Measurements from ENCODE around the gene DCST2. TPM values are rescaled to one million over a fixed set of nuclear protein-coding genes. Genes with fewer than 3 reads are reported as not detected.

DCST2 gene
- polyA plus RNA-seq, 3 donors = 1.3 to 3.2 (median 2.1) TPM

GRCh38 chr1:155071701-155072100 is 38.1 kb upstream of the DCST2 start:
- no peak for DNase-seq (ENCODE audit: extremely low read depth in 1 of 11, low read depth in 9 of 11, low spot score in 4 of 11)

GRCh38 chr1:155070721-155071569 is 37.4 kb upstream of the DCST2 start:
- DNase-seq (ENCODE audit: extremely low read depth in 1 of 11, low read depth in 9 of 11, low spot score in 4 of 11) = peak in 3 of 11 donors; percentile 67 to 78 (median 77)

GRCh38 chr1:155070158-155070621 is 36.6 kb upstream of the DCST2 start:
- no peak for DNase-seq (ENCODE audit: extremely low read depth in 1 of 11, low read depth in 9 of 11, low spot score in 4 of 11)

- no peak for DNase-seq (ENCODE audit: extremely low read depth in 1 of 11, low read depth in 9 of 11, low spot score in 4 of 11)
Measured at GRCh38 chr1:155069551-155070157, 36.1 kb upstream of the DCST2 start.

GRCh38 chr1:155068599-155068998 is 35.0 kb upstream of the DCST2 start:
- DNase-seq (ENCODE audit: extremely low read depth in 1 of 11, low read depth in 9 of 11, low spot score in 4 of 11) = no peak

- no peak for DNase-seq (ENCODE audit: extremely low read depth in 1 of 11, low read depth in 9 of 11, low spot score in 4 of 11)
Measured at GRCh38 chr1:155066777-155067176, 33.2 kb upstream of the DCST2 start.

- DNase-seq (ENCODE audit: extremely low read depth in 1 of 11, low read depth in 9 of 11, low spot score in 4 of 11) = no peak
Measured at GRCh38 chr1:155064832-155065429, 31.4 kb upstream of the DCST2 start.

GRCh38 chr1:155064111-155064831 is 30.7 kb upstream of the DCST2 start:
- no peak for DNase-seq (ENCODE audit: extremely low read depth in 1 of 11, low read depth in 9 of 11, low spot score in 4 of 11)

- peak in 8 of 11 donors; percentile 79 to 92 (median 88) for DNase-seq (ENCODE audit: extremely low read depth in 1 of 11, low read depth in 9 of 11, low spot score in 4 of 11)
Measured at GRCh38 chr1:155063550-155064110, 30.0 kb upstream of the DCST2 start, which contains the start of gene EFNA4. TSS of gene EFNA4 (plus strand) at chr1:155063740. CDS start at chr1:155063824, 84 bp downstream.

GRCh38 chr1:155062702-155063411 is 29.3 kb upstream of the DCST2 start:
- DNase-seq (ENCODE audit: extremely low read depth in 1 of 11, low read depth in 9 of 11, low spot score in 4 of 11) = no peak

GRCh38 chr1:155062151-155062686 is 28.6 kb upstream of the DCST2 start:
- DNase-seq (ENCODE audit: extremely low read depth in 1 of 11, low read depth in 9 of 11, low spot score in 4 of 11) = no peak

- DNase-seq (ENCODE audit: extremely low read depth in 1 of 11, low read depth in 9 of 11, low spot score in 4 of 11) = peak in 2 of 11 donors; percentile 78 to 83
Measured at GRCh38 chr1:155061381-155062150, 28.0 kb upstream of the DCST2 start.

GRCh38 chr1:155060736-155061135 is 27.2 kb upstream of the DCST2 start:
- no peak for DNase-seq (ENCODE audit: extremely low read depth in 1 of 11, low read depth in 9 of 11, low spot score in 4 of 11)

GRCh38 chr1:155057788-155058211 is 24.2 kb upstream of the DCST2 start:
- no peak for DNase-seq (ENCODE audit: extremely low read depth in 1 of 11, low read depth in 9 of 11, low spot score in 4 of 11)

- no peak for DNase-seq (ENCODE audit: extremely low read depth in 1 of 11, low read depth in 9 of 11, low spot score in 4 of 11)
Measured at GRCh38 chr1:155057104-155057503, 23.5 kb upstream of the DCST2 start.

- no peak for DNase-seq (ENCODE audit: extremely low read depth in 1 of 11, low read depth in 9 of 11, low spot score in 4 of 11)
Measured at GRCh38 chr1:155053531-155054105, 20.0 kb upstream of the DCST2 start.
